MG63 (cell line): ENCODE results near the gene PHETA1. TPM values are rescaled to one million over a fixed set of nuclear protein-coding genes. Genes with fewer than 3 reads are reported as not detected.
A peak's percentile ranks its signal among the peaks of the same experiment; 100 is the strongest.

ENCODE experiments used
- DNase-seq: peaks from one replicate; pipeline ENCODE4 v3.0.0-alpha.2; 2020
- H3K27me3 ChIP-seq: fragments of 250-450 bp; sonication (Bioruptor Pico); 2 replicates; pipeline ENCODE4 v1.5.1; 2020; ENCODE audit warnings: mild to moderate bottlenecking, moderate library complexity
- H3K36me3 ChIP-seq: fragments of 250-450 bp; sonication (Bioruptor Pico); 2 replicates; pipeline ENCODE4 v1.5.1; 2020; ENCODE audit warnings: mild to moderate bottlenecking, moderate library complexity
- H3K4me3 ChIP-seq: fragments of 250-450 bp; sonication (Bioruptor Pico); 2 replicates; pipeline ENCODE4 v1.5.1; 2020; ENCODE audit warnings: mild to moderate bottlenecking, moderate library complexity
- H3K9me3 ChIP-seq: fragments of 250-450 bp; sonication (Bioruptor Pico); 2 replicates; pipeline ENCODE4 v1.5.1; 2020; ENCODE audit warnings: mild to moderate bottlenecking, moderate library complexity
- total RNA-seq: library from RNA; depleted of rRNA; stranded (reverse); fragments of >200 nt; shearing (Covaris generic); gene quantifications from 2 replicates; pipeline ENCODE4 v1.2.3, GENCODE V29; 2014; ENCODE audit warnings: low replicate concordance; rRNA removed

The PHETA1 gene
- 11.2 and 12.6 TPM in 2 replicates for total RNA-seq

- peak within 1 kb of the TSS; percentile 73 for H3K4me3 ChIP-seq
- peak; percentile 91 for DNase-seq
Measured at GRCh38 chr12:111368788-111369495, at the start of gene PHETA1. PHETA1 (minus strand) TSS chr12:111369095; CDS start chr12:111363427, 5,668 bp downstream.

GRCh38 chr12:111418594-111418880 lies 49.6 kb upstream of the PHETA1 start:
- no peak for DNase-seq
- Histone ChIP-seq H3K36me3 (peaks cover 40% of the 10 kb centered on the region), H3K4me3 (no peak overlapping the region), H3K9me3 (no peaks in the 10 kb centered on the region), H3K27me3 (no peaks in the 10 kb centered on the region)

More at GRCh38 chr12:111368788-111369495, at the start of gene PHETA1:
- Histone ChIP-seq H3K9me3 (no peaks in the 10 kb centered on the region), H3K27me3 (no peaks in the 10 kb centered on the region), H3K36me3 (no peaks in the 10 kb centered on the region)

- Histone ChIP-seq H3K36me3 (peaks cover 40% of the 10 kb centered on the region), H3K27me3 (no peaks in the 10 kb centered on the region), H3K9me3 (no peaks in the 10 kb centered on the region), H3K4me3 (no peak overlapping the region)
- DNase-seq, result no peak
Measured at GRCh38 chr12:111417784-111418593, 49.1 kb upstream of the PHETA1 start.

- H3K27me3 ChIP-seq, result no peaks in the 10 kb centered on the region
- DNase-seq, result no peak
- peaks cover 40% of the 10 kb centered on the region for H3K36me3 ChIP-seq
- no peak overlapping the region for H3K4me3 ChIP-seq
- no peaks in the 10 kb centered on the region for H3K9me3 ChIP-seq
Measured at GRCh38 chr12:111417290-111417689, 48.4 kb upstream of the PHETA1 start.

- DNase-seq, result no peak
- no peaks in the 10 kb centered on the region for H3K27me3 ChIP-seq
- H3K9me3 ChIP-seq, result no peaks in the 10 kb centered on the region
- H3K36me3 ChIP-seq, result peaks cover 24% of the 10 kb centered on the region
- no peak overlapping the region for H3K4me3 ChIP-seq
Measured at GRCh38 chr12:111414711-111415252, 45.9 kb upstream of the PHETA1 start.

- Histone ChIP-seq H3K9me3 (no peaks in the 10 kb centered on the region), H3K27me3 (no peaks in the 10 kb centered on the region), H3K4me3 (no peak overlapping the region), H3K36me3 (peaks cover 17% of the 10 kb centered on the region)
- DNase-seq, result peak; percentile 79
Measured at GRCh38 chr12:111413442-111414086, 44.7 kb upstream of the PHETA1 start.

- DNase-seq, result no peak
- H3K4me3 ChIP-seq, result no peak overlapping the region
- H3K36me3 ChIP-seq, result peaks cover 17% of the 10 kb centered on the region
- H3K27me3 ChIP-seq, result no peaks in the 10 kb centered on the region
- no peaks in the 10 kb centered on the region for H3K9me3 ChIP-seq
Measured at GRCh38 chr12:111412830-111413441, 44.0 kb upstream of the PHETA1 start.

- peaks cover 11% of the 10 kb centered on the region for H3K36me3 ChIP-seq
- no peak for DNase-seq
- no peaks in the 10 kb centered on the region for H3K27me3 ChIP-seq
- no peak overlapping the region for H3K4me3 ChIP-seq
- H3K9me3 ChIP-seq, result no peaks in the 10 kb centered on the region
Measured at GRCh38 chr12:111412007-111412829, 43.3 kb upstream of the PHETA1 start.

- no peak overlapping the region for H3K4me3 ChIP-seq
- no peaks in the 10 kb centered on the region for H3K9me3 ChIP-seq
- no peak for DNase-seq
- H3K36me3 ChIP-seq, result peaks cover 5% of the 10 kb centered on the region; the same call in 1 of the 2 replicates
- no peaks in the 10 kb centered on the region for H3K27me3 ChIP-seq
Measured at GRCh38 chr12:111411185-111411764, 42.4 kb upstream of the PHETA1 start.

- Histone ChIP-seq H3K4me3 (no peak overlapping the region), H3K36me3 (no peaks in the 10 kb centered on the region; the same call in 1 of the 2 replicates), H3K27me3 (no peaks in the 10 kb centered on the region), H3K9me3 (no peaks in the 10 kb centered on the region)
- peak; percentile 61 for DNase-seq
Measured at GRCh38 chr12:111410431-111411184, 41.7 kb upstream of the PHETA1 start.

GRCh38 chr12:111409780-111410430 lies 41.0 kb upstream of the PHETA1 start:
- Histone ChIP-seq H3K9me3 (no peaks in the 10 kb centered on the region), H3K27me3 (no peaks in the 10 kb centered on the region), H3K4me3 (peak overlapping the region; percentile 17), H3K36me3 (no peaks in the 10 kb centered on the region; the same call in 1 of the 2 replicates)
- peak; percentile 94 for DNase-seq

GRCh38 chr12:111409403-111409779 lies 40.5 kb upstream of the PHETA1 start:
- H3K27me3 ChIP-seq, result no peaks in the 10 kb centered on the region
- H3K9me3 ChIP-seq, result no peaks in the 10 kb centered on the region
- H3K4me3 ChIP-seq, result peak overlapping the region; percentile 17
- H3K36me3 ChIP-seq, result no peaks in the 10 kb centered on the region; the same call in 1 of the 2 replicates
- peak; percentile 57 for DNase-seq

GRCh38 chr12:111408686-111409402 lies 39.9 kb upstream of the PHETA1 start:
- Histone ChIP-seq H3K36me3 (no peaks in the 10 kb centered on the region; the same call in 1 of the 2 replicates), H3K9me3 (no peaks in the 10 kb centered on the region), H3K4me3 (no peak overlapping the region), H3K27me3 (no peaks in the 10 kb centered on the region)
- no peak for DNase-seq

- H3K9me3 ChIP-seq, result no peaks in the 10 kb centered on the region
- no peaks in the 10 kb centered on the region; the same call in 1 of the 2 replicates for H3K36me3 ChIP-seq
- H3K4me3 ChIP-seq, result peak overlapping the region; percentile 90
- no peaks in the 10 kb centered on the region for H3K27me3 ChIP-seq
- DNase-seq, result no peak
Measured at GRCh38 chr12:111408116-111408440, 39.2 kb upstream of the PHETA1 start.
